DMS153 (cell line): ENCODE data around the gene TRPM6.

Experiments
- DNase-seq: peaks from one replicate; lab custom pipeline; 2025; lab: John Stamatoyannopoulos, UW

TRPM6 gene

GRCh38 chr9:74711341-74711740, 176.4 kb downstream of the TRPM6 start:
- no peak for DNase-seq

GRCh38 chr9:74697535-74697934, 190.2 kb downstream of the TRPM6 start:
- DNase-seq = no peak

GRCh38 chr9:74696520-74696919, 191.2 kb downstream of the TRPM6 start:
- DNase-seq = no peak

GRCh38 chr9:74691058-74691457, 196.7 kb downstream of the TRPM6 start:
- no peak for DNase-seq

- no peak for DNase-seq
Measured at GRCh38 chr9:74683322-74683721, 204.4 kb downstream of the TRPM6 start.

- no peak for DNase-seq
Measured at GRCh38 chr9:74681906-74682305, 205.8 kb downstream of the TRPM6 start.

- no peak for DNase-seq
Measured at GRCh38 chr9:74674077-74674476, 213.6 kb downstream of the TRPM6 start.
